ENCODE measurements around the gene SLC25A47. TPM values are rescaled to one million over a fixed set of nuclear protein-coding genes. Genes with fewer than 3 reads are reported as not detected.
A peak's percentile ranks its signal among the peaks of the same experiment; 100 is the strongest.
"Not testable (repeated sequence)": the region's sequence is repeated elsewhere in the genome, so short reads cannot be mapped to it uniquely, and the experiment has no call there.

The SLC25A47 gene
- total and polyA plus RNA-seq, 4 experiments from 2014 or later = not detected

GRCh38 chr14:100344657-100345056 lies 21.5 kb downstream of the SLC25A47 start:
- H3K4me3 ChIP-seq (ENCODE audit: low read length in 2 of 2); H3K4me1 Mint-ChIP-seq; DNase-seq; H3K9me3 Mint-ChIP-seq; intact Hi-C loops (cut with micrococcal nuclease); H3K27me3 Mint-ChIP-seq; H3K27ac ChIP-seq (ENCODE audit: low read depth, low read length); POLR2A ChIA-PET (ENCODE audit: partially characterized antibody); H3K9me3 ChIP-seq (ENCODE audit: control insufficient read depth in 1 of 2, low read length in 2 of 2); H3K27me3 ChIP-seq (ENCODE audit: insufficient read depth, low read length); H3K4me3 Mint-ChIP-seq; CTCF ChIA-PET (ENCODE audit: partially characterized antibody); H3K27ac Mint-ChIP-seq; H3K4me1 ChIP-seq (ENCODE audit: insufficient read depth, low read length): not testable (repeated sequence)
- peaks cover 11% of the 10 kb centered on the region for H3K36me3 ChIP-seq (ENCODE audit: insufficient read depth, low read length)
- peaks cover 44 to 64% of the 10 kb centered on the region in 2 donors for H3K36me3 Mint-ChIP-seq

- H3K9me3 Mint-ChIP-seq = no peaks in the 10 kb centered on the region
- Histone ChIP-seq H3K9me3 (ENCODE audit: control insufficient read depth in 1 of 2, low read length in 2 of 2) (no peaks in the 10 kb centered on the region), H3K4me1 (ENCODE audit: insufficient read depth, low read length) (no peaks in the 10 kb centered on the region), H3K27me3 (ENCODE audit: insufficient read depth, low read length) (no peaks in the 10 kb centered on the region), H3K4me3 (ENCODE audit: low read length in 2 of 2) (no peak overlapping the region), H3K27ac (ENCODE audit: low read depth, low read length) (no peak overlapping the region), H3K36me3 (ENCODE audit: insufficient read depth, low read length) (peaks cover 16% of the 10 kb centered on the region)
- POLR2A ChIA-PET (ENCODE audit: partially characterized antibody) = no interaction called here
- CTCF ChIA-PET (ENCODE audit: partially characterized antibody) = no interaction called here
- DNase-seq = no peak
- intact Hi-C loops (cut with micrococcal nuclease) = no loop called here
- peaks cover 0 to 2% (median under 1%) of the 10 kb centered on the region in 4 donors for H3K4me1 Mint-ChIP-seq
- H3K27ac Mint-ChIP-seq = peak overlapping the region in 1 of 7 donors; percentile 35
- no peaks in the 10 kb centered on the region for H3K27me3 Mint-ChIP-seq
- H3K4me3 Mint-ChIP-seq = no peak overlapping the region
- H3K36me3 Mint-ChIP-seq = peaks cover 38 to 62% of the 10 kb centered on the region in 2 donors
Measured at GRCh38 chr14:100345711-100346110, 22.6 kb downstream of the SLC25A47 start.

- Mint-ChIP-seq H3K36me3 (peaks cover 36 to 62% of the 10 kb centered on the region in 2 donors), H3K27ac (no peak overlapping the region), H3K9me3 (no peaks in the 10 kb centered on the region), H3K4me3 (no peak overlapping the region), H3K4me1 (peaks cover 0 to 2% (median under 1%) of the 10 kb centered on the region in 4 donors), H3K27me3 (no peaks in the 10 kb centered on the region)
- Histone ChIP-seq H3K36me3 (ENCODE audit: insufficient read depth, low read length) (peaks cover 20% of the 10 kb centered on the region), H3K27me3 (ENCODE audit: insufficient read depth, low read length) (no peaks in the 10 kb centered on the region), H3K4me3 (ENCODE audit: low read length in 2 of 2) (no peak overlapping the region), H3K4me1 (ENCODE audit: insufficient read depth, low read length) (no peaks in the 10 kb centered on the region), H3K9me3 (ENCODE audit: control insufficient read depth in 1 of 2, low read length in 2 of 2) (no peaks in the 10 kb centered on the region), H3K27ac (ENCODE audit: low read depth, low read length) (no peak overlapping the region)
- CTCF ChIA-PET (ENCODE audit: partially characterized antibody) = no interaction called here
- DNase-seq = no peak
- intact Hi-C loops (cut with micrococcal nuclease) = no loop called here
- POLR2A ChIA-PET (ENCODE audit: partially characterized antibody) = no interaction called here
Measured at GRCh38 chr14:100346306-100347091, 23.4 kb downstream of the SLC25A47 start.

- Mint-ChIP-seq H3K4me1 (no peaks in the 10 kb centered on the region), H3K27me3 (no peaks in the 10 kb centered on the region), H3K27ac (peak overlapping the region in 1 of 7 donors; percentile 7), H3K36me3 (peaks cover 30 to 54% of the 10 kb centered on the region in 2 donors), H3K4me3 (no peak overlapping the region), H3K9me3 (no peaks in the 10 kb centered on the region)
- H3K27me3 ChIP-seq (ENCODE audit: insufficient read depth, low read length) = no peaks in the 10 kb centered on the region
- H3K4me3 ChIP-seq (ENCODE audit: low read length in 2 of 2) = no peak overlapping the region
- intact Hi-C loops (cut with micrococcal nuclease) = no loop called here
- peaks cover 30% of the 10 kb centered on the region for H3K36me3 ChIP-seq (ENCODE audit: insufficient read depth, low read length)
- no peaks in the 10 kb centered on the region for H3K9me3 ChIP-seq (ENCODE audit: control insufficient read depth in 1 of 2, low read length in 2 of 2)
- CTCF ChIA-PET (ENCODE audit: partially characterized antibody) = no interaction called here
- DNase-seq = no peak
- H3K27ac ChIP-seq (ENCODE audit: low read depth, low read length) = no peak overlapping the region
- H3K4me1 ChIP-seq (ENCODE audit: insufficient read depth, low read length) = no peaks in the 10 kb centered on the region
- POLR2A ChIA-PET (ENCODE audit: partially characterized antibody) = no interaction called here
Measured at GRCh38 chr14:100348253-100348729, 25.2 kb downstream of the SLC25A47 start.

GRCh38 chr14:100348784-100349685 lies 25.9 kb downstream of the SLC25A47 start:
- Histone ChIP-seq H3K27ac (ENCODE audit: low read depth, low read length) (no peak overlapping the region), H3K9me3 (ENCODE audit: control insufficient read depth in 1 of 2, low read length in 2 of 2) (no peaks in the 10 kb centered on the region), H3K4me1 (ENCODE audit: insufficient read depth, low read length) (no peaks in the 10 kb centered on the region), H3K4me3 (ENCODE audit: low read length in 2 of 2) (no peak overlapping the region), H3K27me3 (ENCODE audit: insufficient read depth, low read length) (no peaks in the 10 kb centered on the region), H3K36me3 (ENCODE audit: insufficient read depth, low read length) (peaks cover 37% of the 10 kb centered on the region)
- POLR2A ChIA-PET (ENCODE audit: partially characterized antibody) = no interaction called here
- intact Hi-C loops (cut with micrococcal nuclease) = no loop called here
- peaks cover 29 to 56% of the 10 kb centered on the region in 2 donors for H3K36me3 Mint-ChIP-seq
- CTCF ChIA-PET (ENCODE audit: partially characterized antibody) = interaction anchor here (1.1 to 1.3 kb wide), 3 partner anchors 8 to 30 kb away, joined by 3 read pairs; no protein-coding TSS in a partner anchor
- no peak for DNase-seq
- H3K4me3 Mint-ChIP-seq = no peak overlapping the region
- no peak overlapping the region for H3K27ac Mint-ChIP-seq
- no peaks in the 10 kb centered on the region for H3K27me3 Mint-ChIP-seq
- H3K9me3 Mint-ChIP-seq = no peaks in the 10 kb centered on the region
- no peaks in the 10 kb centered on the region for H3K4me1 Mint-ChIP-seq

GRCh38 chr14:100350276-100350926 lies 27.3 kb downstream of the SLC25A47 start:
- intact Hi-C loops (cut with micrococcal nuclease) = no loop called here

GRCh38 chr14:100350986-100351385 lies 27.8 kb downstream of the SLC25A47 start:
- peaks cover 34 to 66% of the 10 kb centered on the region in 2 donors for H3K36me3 Mint-ChIP-seq
- H3K27me3 ChIP-seq (ENCODE audit: insufficient read depth, low read length) = no peaks in the 10 kb centered on the region
- H3K4me3 Mint-ChIP-seq = no peak overlapping the region
- no peaks in the 10 kb centered on the region for H3K4me1 ChIP-seq (ENCODE audit: insufficient read depth, low read length)
- ChIA-PET POLR2A (ENCODE audit: partially characterized antibody) (no interaction called here), CTCF (ENCODE audit: partially characterized antibody) (no interaction called here)
- no peak overlapping the region for H3K27ac ChIP-seq (ENCODE audit: low read depth, low read length)
- no peaks in the 10 kb centered on the region for H3K9me3 ChIP-seq (ENCODE audit: control insufficient read depth in 1 of 2, low read length in 2 of 2)
- no peaks in the 10 kb centered on the region for H3K4me1 Mint-ChIP-seq
- H3K27me3 Mint-ChIP-seq = no peaks in the 10 kb centered on the region
- H3K36me3 ChIP-seq (ENCODE audit: insufficient read depth, low read length) = peaks cover 39% of the 10 kb centered on the region
- peak overlapping the region in 2 of 7 donors; percentile 53 to 65 for H3K27ac Mint-ChIP-seq
- intact Hi-C loops (cut with micrococcal nuclease) = no loop called here
- H3K9me3 Mint-ChIP-seq = no peaks in the 10 kb centered on the region
- H3K4me3 ChIP-seq (ENCODE audit: low read length in 2 of 2) = no peak overlapping the region
- DNase-seq = no peak

More at GRCh38 chr14:100350276-100350926, 27.3 kb downstream of the SLC25A47 start:
- Histone ChIP-seq H3K9me3 (ENCODE audit: control insufficient read depth in 1 of 2, low read length in 2 of 2) (no peaks in the 10 kb centered on the region), H3K36me3 (ENCODE audit: insufficient read depth, low read length) (peaks cover 43% of the 10 kb centered on the region), H3K27ac (ENCODE audit: low read depth, low read length) (no peak overlapping the region), H3K4me1 (ENCODE audit: insufficient read depth, low read length) (no peaks in the 10 kb centered on the region), H3K4me3 (ENCODE audit: low read length in 2 of 2) (no peak overlapping the region), H3K27me3 (ENCODE audit: insufficient read depth, low read length) (no peaks in the 10 kb centered on the region)
- DNase-seq = no peak
- Mint-ChIP-seq H3K4me3 (no peak overlapping the region), H3K36me3 (peaks cover 34 to 64% of the 10 kb centered on the region in 2 donors), H3K9me3 (no peaks in the 10 kb centered on the region), H3K27me3 (no peaks in the 10 kb centered on the region), H3K4me1 (no peaks in the 10 kb centered on the region), H3K27ac (peak overlapping the region in 2 of 7 donors; percentile 3 to 53)
- ChIA-PET CTCF (ENCODE audit: partially characterized antibody) (interaction anchor here (0.6 to 1.3 kb wide), 3 partner anchors 9 to 96 kb away, joined by 3 read pairs; no protein-coding TSS in a partner anchor), POLR2A (ENCODE audit: partially characterized antibody) (no interaction called here)
